ENCODE data around the gene NKIRAS1. TPM values are rescaled to one million over a fixed set of nuclear protein-coding genes. Genes with fewer than 3 reads are reported as not detected.

The NKIRAS1 gene
- total and polyA plus RNA-seq, 2 of the 8 experiments (the other 6 are each of a cell fraction or from before 2014, with no cell fraction given): 3.4 to 7.0 TPM

DNA sequence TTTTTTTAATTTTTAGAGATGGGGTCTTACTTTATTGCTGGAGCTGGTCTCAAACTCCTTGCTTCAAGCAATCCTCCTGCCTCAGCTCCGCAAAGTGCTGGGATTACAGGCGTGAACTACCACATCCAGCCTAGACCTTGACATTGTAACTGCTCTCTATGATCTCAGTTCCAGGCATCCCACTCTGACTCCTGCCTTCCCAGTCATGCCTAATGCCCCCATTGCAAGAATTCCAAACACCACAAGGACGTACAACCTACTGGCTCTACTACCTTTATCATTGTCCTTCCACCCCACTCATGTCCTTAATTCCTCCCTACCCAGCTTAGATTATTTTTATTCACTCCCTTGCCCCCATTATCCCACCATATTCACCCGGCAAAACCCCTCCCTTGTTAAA is 21.6 kb downstream of the NKIRAS1 start:
- no peak overlapping the region for H4K91ac ChIP-seq (replicated peaks; ENCODE audit: insufficient read length, low read length)
- H4K5ac ChIP-seq (ENCODE audit: insufficient read length, low read depth, low read length): no peak overlapping the region
- no peak for DNase-seq (ENCODE audit: low read depth in 1 of 2, low spot score in 2 of 2)
- peaks cover 3% of the 10 kb centered on the region in 2 experiments; a peak in 2 of 4 replicates for H3K9me3 ChIP-seq (ENCODE audit: insufficient read depth in 2 of 2, low read depth in 1 of 2, low read length in 1 of 2)
- no peak overlapping the region for H3K4ac ChIP-seq (replicated peaks; ENCODE audit: insufficient read length, low read depth, low read length)
- H3K79me2 ChIP-seq (ENCODE audit: control insufficient read depth in 1 of 2, insufficient read depth in 2 of 2, low read length in 2 of 2): 0 out of 4 replicates have a peak, but pooled peaks cover 0 to 2% of the 10 kb centered on the region in 2 experiments
- H2BK15ac ChIP-seq (ENCODE audit: low read length): no peak overlapping the region
- H3K23me2 ChIP-seq (ENCODE audit: low read depth, low read length): no peaks in the 10 kb centered on the region
- no peak overlapping the region for H2BK120ac ChIP-seq (replicated peaks; ENCODE audit: low read depth, low read length)
- H3K36me3 ChIP-seq (ENCODE audit: control insufficient read depth in 2 of 4, insufficient read depth in 4 of 4, low read length in 3 of 4): peaks cover 7 to 43% (median 23%) of the 10 kb centered on the region in 4 experiments; a peak in 6 of 8 replicates
- H2AK5ac ChIP-seq (ENCODE audit: low read depth, low read length): no peak overlapping the region
- H3K27ac ChIP-seq (ENCODE audit: low read depth, low read length): no peak overlapping the region
- no peak overlapping the region for H3K9ac ChIP-seq (replicated peaks in 1 of 4; ENCODE audit: extremely low read depth in 1 of 4, low read depth in 3 of 4, low read length in 3 of 4)
- no peaks in the 10 kb centered on the region for H3K27me3 ChIP-seq (replicated peaks in 1 of 4; ENCODE audit: control insufficient read depth in 3 of 4, extremely low read depth in 1 of 4, insufficient read depth in 3 of 4, low read length in 3 of 4)
- POLR2A ChIA-PET (ENCODE audit: partially characterized antibody): interaction anchor here (0.6 to 1.6 kb wide), 9 partner anchors 9 to 324 kb away, joined by 3 to 6 read pairs (median 3); partner anchors contain the start of genes NKIRAS1 and RPL15
- no peak overlapping the region for H3K14ac ChIP-seq (ENCODE audit: insufficient read length)
- H3K56ac ChIP-seq (replicated peaks; ENCODE audit: insufficient read length, low read depth, low read length): no peak overlapping the region
- no peak overlapping the region for H3K4me3 ChIP-seq (ENCODE audit: extremely low read depth in 1 of 4, insufficient read depth in 2 of 4, low read depth in 3 of 4, low read length in 4 of 4)
- no peak overlapping the region for H2AFZ ChIP-seq (ENCODE audit: low read length)
- H3K4me2 ChIP-seq (ENCODE audit: insufficient read depth in 1 of 2, low read depth in 2 of 2, low read length in 2 of 2): no peak overlapping the region
- 95% methylated on average over 4 of the region's 4 CpGs; no CpG with 5 or more reads in 1 of the 2 experiments for WGBS, 2 experiments (ENCODE audit: extremely low coverage in 1 of 2, insufficient coverage in 1 of 2, insufficient read length in 1 of 2, insufficient replicate concordance in 2 of 2, low coverage in 1 of 2, low lambda C conversion rate in 2 of 2, missing lambda C conversion rate in 1 of 2)
- H4K8ac ChIP-seq (ENCODE audit: extremely low read depth, insufficient read depth, low read length): no peak overlapping the region
- H2BK12ac ChIP-seq (ENCODE audit: low read depth, low read length): no peak overlapping the region
- FAIRE-seq: no peak
- peaks cover 2 to 5% of the 10 kb centered on the region in 2 experiments for H4K20me1 ChIP-seq (replicated peaks in 1 of 2; ENCODE audit: control insufficient read depth in 1 of 2, insufficient read depth in 2 of 2, low read length in 2 of 2)
- CTCF ChIA-PET (ENCODE audit: partially characterized antibody): interaction anchor here (0.7 to 2.3 kb wide), 3 partner anchors 10 to 36 kb away, joined by 3 to 10 read pairs (median 3); partner anchors contain the start of genes NKIRAS1 and RPL15
- H3K18ac ChIP-seq (ENCODE audit: extremely low read depth, low read length): no peak overlapping the region
- H3K4me1 ChIP-seq (replicated peaks in 1 of 4; ENCODE audit: control insufficient read depth in 3 of 4, insufficient read depth in 4 of 4, low read length in 3 of 4): peaks cover 0 to 7% (median 1%) of the 10 kb centered on the region in 4 experiments; a peak in 3 of 7 replicates
- H3K79me1 ChIP-seq (ENCODE audit: low read depth, low read length): 0 out of 2 replicates have a peak, but pooled peaks cover 2% of the 10 kb centered on the region
- no peak overlapping the region for H2BK20ac ChIP-seq (ENCODE audit: low read length)
- H2BK5ac ChIP-seq (ENCODE audit: low read depth, low read length): no peak overlapping the region
- H3K23ac ChIP-seq (ENCODE audit: insufficient read length): no peak overlapping the region
- no peak for TF ChIP-seq KDM5A (IDR thresholded peaks at IDR 0.05; ENCODE audit: low read length)
- TF ChIP-seq GTF2F1 (IDR thresholded peaks at IDR 0.05; ENCODE audit: borderline replicate concordance, low read depth, low read length): no peak
- no peak for TF ChIP-seq SP2 (IDR thresholded peaks at IDR 0.05; ENCODE audit: low read length)
- TF ChIP-seq ASH2L (IDR thresholded peaks at IDR 0.05; ENCODE audit: low read length): no peak
- TF ChIP-seq EZH2 (IDR thresholded peaks at IDR 0.05; ENCODE audit: low read depth, low read length, severe bottlenecking): no peak
- no peak for TF ChIP-seq JUN (IDR thresholded peaks at IDR 0.05; ENCODE audit: low read depth, low read length)
- no peak for TF ChIP-seq CBX5 (IDR thresholded peaks at IDR 0.05; ENCODE audit: low read depth, low read length)
- no peak for TF ChIP-seq RBBP5 (IDR thresholded peaks at IDR 0.05; ENCODE audit: borderline replicate concordance, low read depth, low read length)
- TF ChIP-seq, protein P1, sequence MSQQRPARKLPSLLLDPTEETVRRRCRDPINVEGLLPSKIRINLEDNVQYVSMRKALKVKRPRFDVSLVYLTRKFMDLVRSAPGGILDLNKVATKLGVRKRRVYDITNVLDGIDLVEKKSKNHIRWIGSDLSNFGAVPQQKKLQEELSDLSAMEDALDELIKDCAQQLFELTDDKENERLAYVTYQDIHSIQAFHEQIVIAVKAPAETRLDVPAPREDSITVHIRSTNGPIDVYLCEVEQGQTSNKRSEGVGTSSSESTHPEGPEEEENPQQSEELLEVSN (IDR thresholded peaks at IDR 0.05): no peak
- TF ChIP-seq BACH1 (IDR thresholded peaks at IDR 0.05; ENCODE audit: low read length): no peak
- TF ChIP-seq TBP (IDR thresholded peaks at IDR 0.05; ENCODE audit: low read depth, low read length): no peak
- no peak for TF ChIP-seq SIRT6 (IDR thresholded peaks at IDR 0.05; ENCODE audit: low read length)
- no peak for TF ChIP-seq RXRA (IDR thresholded peaks at IDR 0.05; ENCODE audit: insufficient read depth, low read depth, low read length)
- no peak for TF ChIP-seq NRF1 (IDR thresholded peaks at IDR 0.05; ENCODE audit: low read depth, low read length)

Measured in H1 (cell line).